ENCODE data around the gene CBLN3.
"Not testable (repeated sequence)": the region's sequence is repeated elsewhere in the genome, so short reads cannot be mapped to it uniquely, and the experiment has no call there.

Gene CBLN3

GRCh38 chr14:24429395-24430142 is at the start of gene CBLN3, which contains the start of gene KHNYN:
Gene CBLN3, minus strand, starts transcription at chr14:24429668. Its CDS starts 614 bp downstream, at chr14:24429054.
Gene KHNYN, plus strand, starts transcription at chr14:24429954. Its CDS starts 777 bp downstream, at chr14:24430731.
- DNase-seq (ENCODE audit: low read depth in 1 of 2, low spot score in 1 of 2): peak; percentile 77 to 82

- no peak for DNase-seq (ENCODE audit: low read depth in 1 of 2, low spot score in 1 of 2)
These were observed 45.8 kb upstream of the CBLN3 start for GRCh38 chr14:24475261-24475660.

GRCh38 chr14:24473211-24473610 is 43.7 kb upstream of the CBLN3 start:
- no peak for DNase-seq (ENCODE audit: low read depth in 1 of 2, low spot score in 1 of 2)

- not testable (repeated sequence) for DNase-seq (ENCODE audit: low read depth in 1 of 2, low spot score in 1 of 2)
These were observed 41.0 kb upstream of the CBLN3 start for GRCh38 chr14:24470450-24470849.

GRCh38 chr14:24465805-24466204 is 36.3 kb upstream of the CBLN3 start:
- no peak for DNase-seq (ENCODE audit: low read depth in 1 of 2, low spot score in 1 of 2)

- no peak for DNase-seq (ENCODE audit: low read depth in 1 of 2, low spot score in 1 of 2)
These were observed 35.9 kb upstream of the CBLN3 start for GRCh38 chr14:24465368-24465767.

GRCh38 chr14:24463884-24464785 is 34.7 kb upstream of the CBLN3 start:
- no peak for DNase-seq (ENCODE audit: low read depth in 1 of 2, low spot score in 1 of 2)

- no peak for DNase-seq (ENCODE audit: low read depth in 1 of 2, low spot score in 1 of 2)
These were observed 33.8 kb upstream of the CBLN3 start for GRCh38 chr14:24463017-24463883.

- DNase-seq (ENCODE audit: low read depth in 1 of 2, low spot score in 1 of 2): no peak
These were observed 31.9 kb upstream of the CBLN3 start for GRCh38 chr14:24461336-24461735.

- DNase-seq (ENCODE audit: low read depth in 1 of 2, low spot score in 1 of 2): no peak
These were observed 29.9 kb upstream of the CBLN3 start for GRCh38 chr14:24459331-24459730.

- no peak for DNase-seq (ENCODE audit: low read depth in 1 of 2, low spot score in 1 of 2)
These were observed 29.3 kb upstream of the CBLN3 start for GRCh38 chr14:24458736-24459135.

- DNase-seq (ENCODE audit: low read depth in 1 of 2, low spot score in 1 of 2): no peak
These were observed 27.5 kb upstream of the CBLN3 start for GRCh38 chr14:24456980-24457379.

- DNase-seq (ENCODE audit: low read depth in 1 of 2, low spot score in 1 of 2): not testable (repeated sequence)
These were observed 21.4 kb upstream of the CBLN3 start for GRCh38 chr14:24450828-24451227.

GRCh38 chr14:24443053-24443665 is 13.7 kb upstream of the CBLN3 start:
- DNase-seq (ENCODE audit: low read depth in 1 of 2, low spot score in 1 of 2): no peak

GRCh38 chr14:24442240-24443052 is 13.0 kb upstream of the CBLN3 start, which contains the start of gene SDR39U1:
Gene SDR39U1, minus strand, starts transcription at chr14:24442776. Its CDS starts 7 bp downstream, at chr14:24442769.
- DNase-seq (ENCODE audit: low read depth in 1 of 2, low spot score in 1 of 2): peak; percentile 88 to 93

- no peak for DNase-seq (ENCODE audit: low read depth in 1 of 2, low spot score in 1 of 2)
These were observed 12.4 kb upstream of the CBLN3 start for GRCh38 chr14:24441904-24442239.

GRCh38 chr14:24441485-24441884 is 12.0 kb upstream of the CBLN3 start:
- DNase-seq (ENCODE audit: low read depth in 1 of 2, low spot score in 1 of 2): no peak

GRCh38 chr14:24440606-24441399 is 11.3 kb upstream of the CBLN3 start:
- no peak for DNase-seq (ENCODE audit: low read depth in 1 of 2, low spot score in 1 of 2)

Measured in activated T-helper 1 cell treated with anti-CD3 and anti-CD28 coated beads, Interleukin-2, amount 50 U/mL, for 16 hours (primary cell).